NCI-H146 treated with DMSO at 0.1 percent for 48 hours (cell line): ENCODE results near the gene ZC3H12A.
A peak's percentile ranks its signal among the peaks of the same experiment; 100 is the strongest.

ENCODE experiments used
- DNase-seq: peaks from one replicate; lab custom pipeline; 2025; ENCODE audit not compliant: unreplicated experiment; lab: John Stamatoyannopoulos, UW

Gene ZC3H12A

GRCh38 chr1:37474046-37474696, at the start of gene ZC3H12A:
TSS of gene ZC3H12A (plus strand) at chr1:37474580. CDS start at chr1:37475497, 917 bp downstream.
- DNase-seq, result peak; percentile 54

GRCh38 chr1:37425221-37425620, 49.2 kb upstream of the ZC3H12A start:
- no peak for DNase-seq

DNA sequence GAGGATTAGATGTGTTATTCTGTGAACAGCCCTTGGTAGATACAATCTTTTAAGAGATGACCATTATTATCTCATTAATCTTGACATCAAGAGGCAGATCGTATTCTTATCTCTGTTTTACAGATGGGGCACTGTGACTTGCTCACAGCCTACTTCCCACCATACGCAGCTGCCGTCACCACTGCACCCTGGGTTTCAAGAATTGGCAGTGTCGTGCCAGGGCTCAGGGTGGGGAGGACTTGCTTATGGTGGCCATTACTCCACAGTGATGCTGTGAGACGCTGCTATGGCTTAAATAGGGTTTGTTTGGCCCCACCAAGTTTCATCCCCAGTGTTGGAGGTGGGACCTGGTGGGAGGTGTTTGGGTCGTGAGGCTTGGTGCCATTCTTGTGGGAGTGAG, 45.4 kb upstream of the ZC3H12A start:
- DNase-seq, result no peak

DNA sequence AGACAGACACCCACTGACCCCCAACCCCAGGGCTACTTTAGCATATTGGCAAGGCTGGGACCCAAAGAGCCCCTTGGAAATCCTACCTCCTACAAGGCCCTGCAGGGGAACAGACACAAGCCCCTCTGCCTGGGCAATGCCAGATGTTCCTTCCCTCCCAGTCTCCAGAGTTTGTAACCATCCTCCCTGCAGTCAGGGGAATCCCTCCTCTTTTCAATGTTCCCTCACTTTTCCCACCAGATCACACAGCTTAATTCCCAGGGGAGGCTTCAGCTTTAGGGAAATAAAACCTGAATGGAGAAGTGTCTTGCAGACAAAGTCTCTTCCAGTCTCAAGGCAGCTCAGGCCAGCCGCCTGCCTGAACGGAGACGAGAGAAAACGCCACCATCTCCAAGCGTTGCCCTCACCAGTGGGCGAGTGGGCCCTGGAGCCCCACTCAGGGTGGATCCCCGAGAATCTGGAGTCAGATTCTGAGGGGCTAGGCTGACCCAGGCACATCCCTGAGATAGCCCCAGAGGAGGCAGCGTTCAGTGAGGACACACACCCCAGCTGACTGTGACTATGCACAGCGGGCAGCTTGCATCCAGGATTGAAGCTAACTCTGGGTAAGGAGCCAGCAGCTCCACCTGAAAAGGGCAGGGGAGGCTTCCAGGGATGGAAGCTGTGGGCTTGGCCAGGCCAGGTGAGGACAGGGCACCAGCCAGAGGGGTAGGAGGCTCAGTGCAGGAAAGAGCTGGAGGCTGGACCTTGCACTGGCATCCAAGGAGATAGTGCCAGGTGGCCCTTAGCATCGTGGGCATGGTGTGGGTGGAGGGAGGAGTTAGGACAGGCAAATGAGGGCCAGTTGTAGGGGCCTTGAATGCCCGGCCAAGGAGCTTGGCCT, 44.0 kb upstream of the ZC3H12A start:
- no peak for DNase-seq

- no peak for DNase-seq
Observed at GRCh38 chr1:37432716-37433115, 41.7 kb upstream of the ZC3H12A start.

- DNase-seq, result no peak
Observed at GRCh38 chr1:37433171-37433570, 41.2 kb upstream of the ZC3H12A start.

DNA sequence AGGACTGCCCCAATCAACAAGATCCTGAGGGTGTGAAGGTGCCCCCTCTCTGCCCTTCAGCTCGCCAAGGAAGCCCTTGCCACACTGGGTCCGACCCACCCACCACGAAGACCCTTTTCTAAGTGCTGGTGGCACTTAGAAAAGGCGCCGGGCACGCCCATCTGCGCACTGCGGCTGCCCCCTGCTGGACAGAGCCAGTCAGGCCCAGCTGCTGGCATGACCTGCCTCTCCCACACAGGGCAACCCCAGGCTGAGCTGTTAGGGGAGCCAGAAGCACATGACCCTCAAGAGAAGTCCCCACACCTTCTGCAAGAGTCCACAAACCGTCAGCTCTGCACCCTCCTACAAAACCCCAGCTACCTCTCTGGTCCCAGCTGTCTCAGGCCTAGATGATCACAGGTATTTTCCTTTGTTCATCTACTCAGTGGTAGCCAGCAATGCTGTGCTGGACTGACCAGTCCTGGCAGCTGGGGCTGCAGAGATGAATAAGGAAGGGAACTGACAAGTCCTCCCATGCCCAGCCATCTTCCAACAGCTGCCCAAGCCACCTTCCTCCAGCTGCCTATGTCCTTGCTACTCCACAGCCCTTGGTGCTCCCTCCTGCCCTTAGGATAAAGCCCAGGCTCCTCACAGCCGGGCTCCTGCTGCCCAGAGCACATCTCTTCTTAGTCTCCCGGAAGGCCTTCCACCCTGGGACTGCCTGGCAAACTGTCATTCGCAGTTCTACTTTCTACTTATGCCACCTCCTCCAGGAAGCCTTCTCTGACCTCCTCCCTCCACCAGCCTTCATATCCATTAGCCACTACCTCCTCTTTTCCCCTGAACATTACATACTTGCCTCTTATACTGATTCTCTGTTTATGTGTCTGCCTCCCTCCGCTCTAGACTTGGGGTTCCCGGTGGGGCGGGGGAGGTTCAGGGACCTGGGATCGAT, 39.8 kb upstream of the ZC3H12A start:
- DNase-seq, result no peak

GRCh38 chr1:37437087-37437486, 37.3 kb upstream of the ZC3H12A start:
- DNase-seq, result peak; percentile 26

DNA sequence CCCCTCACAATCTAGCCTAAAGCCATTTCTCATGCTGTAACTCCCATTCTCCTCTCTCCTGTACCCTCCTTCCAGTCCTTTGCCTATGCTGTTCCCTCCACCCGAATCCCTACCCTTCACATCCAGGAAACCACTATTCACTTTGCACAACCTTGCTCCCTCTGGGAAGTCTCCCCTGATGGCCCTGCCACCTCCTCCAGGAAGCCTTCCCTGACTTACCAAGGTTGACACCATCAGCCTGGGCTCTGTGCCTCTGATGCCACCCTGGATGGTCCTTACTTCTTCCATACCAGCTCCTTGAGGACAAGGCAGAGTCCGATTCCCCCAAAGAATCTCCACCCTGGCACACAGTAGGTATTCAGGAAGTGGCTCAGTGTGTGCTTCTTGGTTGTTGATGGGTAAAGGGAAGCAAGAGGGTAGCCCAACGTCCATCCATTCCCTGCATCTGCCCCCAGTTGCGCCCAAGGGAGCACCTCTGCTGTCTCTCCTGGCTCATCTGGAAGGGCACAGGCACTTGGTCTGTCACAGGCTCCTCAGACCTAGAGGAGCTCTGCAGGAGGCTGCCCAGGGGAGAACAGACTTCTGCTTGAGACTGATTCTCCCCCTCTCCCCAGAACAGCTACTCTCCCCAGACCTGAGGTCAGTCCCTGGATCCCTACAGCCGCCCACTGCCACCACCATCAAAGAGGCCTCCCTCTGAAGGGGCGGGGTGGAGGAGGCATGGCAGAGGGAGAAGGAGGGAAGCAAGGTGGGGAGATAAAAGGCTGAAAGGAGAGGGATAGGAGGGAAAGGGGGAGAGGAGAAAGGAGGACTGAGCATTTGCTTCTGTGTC, 36.1 kb upstream of the ZC3H12A start:
- DNase-seq, result no peak

DNA sequence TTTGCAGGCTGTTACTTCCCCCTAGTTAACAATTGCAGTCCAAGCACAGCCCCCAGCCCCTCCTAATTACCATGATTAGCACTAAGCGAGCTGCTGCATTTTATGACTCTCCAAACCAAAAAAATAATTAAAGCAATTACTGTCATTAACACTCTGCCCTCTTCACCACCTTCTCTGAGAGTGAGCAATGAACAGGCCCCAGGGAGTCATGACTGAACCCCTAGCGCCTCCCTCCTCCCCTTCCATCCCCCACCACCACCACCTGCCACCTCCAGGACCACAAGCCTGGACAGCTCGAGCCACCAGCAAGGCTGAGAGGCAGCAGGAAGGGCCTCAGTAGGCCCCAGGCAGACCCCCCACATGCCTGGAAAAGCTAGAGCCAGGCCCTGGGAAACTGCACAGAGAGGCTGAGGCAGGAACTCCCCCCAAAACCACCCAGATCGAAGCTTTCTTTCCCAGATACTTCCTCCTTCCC, 35.5 kb upstream of the ZC3H12A start:
- DNase-seq, result peak; percentile 58

DNA sequence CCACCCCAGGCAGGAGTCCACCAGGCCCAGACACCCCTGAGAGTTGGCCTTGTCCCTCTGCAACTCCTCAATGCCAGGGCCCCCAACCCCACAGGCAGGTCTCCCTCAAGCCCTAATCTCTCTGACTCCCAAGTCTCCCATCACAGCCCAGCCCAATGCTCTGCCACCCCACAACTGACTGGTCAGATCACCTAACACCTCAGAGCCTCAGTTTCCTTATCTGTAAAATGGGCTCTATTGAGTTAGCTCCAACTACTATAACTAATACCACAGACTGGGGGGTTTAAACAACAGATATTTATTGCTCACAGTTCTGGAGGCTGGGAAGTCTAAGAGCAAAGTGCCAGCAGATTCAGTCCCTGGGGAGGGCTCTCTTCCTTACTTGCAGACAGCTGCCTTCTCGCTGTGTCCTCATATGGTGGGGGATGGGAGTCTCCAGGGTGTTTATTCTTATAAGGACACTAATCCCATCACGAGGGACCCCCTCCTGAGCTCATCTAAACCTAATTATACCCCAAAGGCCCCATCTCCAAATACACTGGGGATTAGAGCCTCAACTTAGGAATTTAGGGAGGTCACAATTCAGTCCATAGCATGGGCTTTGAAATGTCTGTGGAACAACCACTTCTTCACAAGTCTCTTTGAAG, 34.9 kb upstream of the ZC3H12A start:
- DNase-seq, result no peak

- DNase-seq, result no peak
Observed at GRCh38 chr1:37441490-37441889, 32.9 kb upstream of the ZC3H12A start.

DNA sequence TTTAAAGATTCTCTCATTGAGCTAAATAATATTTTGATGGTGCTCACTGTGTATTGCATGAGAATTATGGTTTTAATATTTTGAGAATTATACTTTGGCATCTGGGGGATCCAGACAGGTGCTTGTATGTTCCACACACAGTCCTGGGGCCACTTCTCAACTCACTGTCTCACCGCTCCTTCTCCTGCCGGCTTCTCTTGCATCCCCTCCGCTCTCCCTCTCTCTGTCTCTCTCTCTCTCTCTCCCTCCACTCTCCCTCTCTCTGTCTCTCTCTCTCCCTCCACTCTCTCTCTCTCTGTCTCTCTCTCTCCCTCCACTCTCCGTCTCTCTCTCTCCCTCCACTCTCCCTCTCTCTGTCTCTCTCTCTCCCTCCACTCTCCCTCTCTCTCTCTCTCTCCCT, 32.2 kb upstream of the ZC3H12A start:
- DNase-seq, result no peak

DNA sequence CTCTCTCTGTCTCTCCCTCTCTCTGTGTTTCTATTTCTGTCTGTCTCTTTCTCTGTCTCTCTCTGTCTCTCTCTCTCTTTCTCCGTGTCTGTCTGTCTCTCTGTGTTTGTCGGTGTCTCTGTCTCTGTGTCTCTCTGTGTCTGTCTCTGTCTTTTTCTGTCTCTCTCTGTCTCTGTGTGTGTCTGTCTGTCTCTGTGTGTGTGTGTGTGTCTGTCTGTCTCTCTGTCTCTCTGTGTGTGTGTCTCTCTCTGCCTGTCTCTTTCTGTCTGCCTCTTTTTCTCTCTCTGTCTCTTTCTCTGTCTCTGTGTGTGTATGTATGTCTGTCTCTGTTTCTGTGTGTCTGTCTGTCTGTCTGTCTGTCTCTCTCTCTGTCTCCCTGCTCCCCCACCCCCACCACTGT, 31.7 kb upstream of the ZC3H12A start:
- no peak for DNase-seq

DNA sequence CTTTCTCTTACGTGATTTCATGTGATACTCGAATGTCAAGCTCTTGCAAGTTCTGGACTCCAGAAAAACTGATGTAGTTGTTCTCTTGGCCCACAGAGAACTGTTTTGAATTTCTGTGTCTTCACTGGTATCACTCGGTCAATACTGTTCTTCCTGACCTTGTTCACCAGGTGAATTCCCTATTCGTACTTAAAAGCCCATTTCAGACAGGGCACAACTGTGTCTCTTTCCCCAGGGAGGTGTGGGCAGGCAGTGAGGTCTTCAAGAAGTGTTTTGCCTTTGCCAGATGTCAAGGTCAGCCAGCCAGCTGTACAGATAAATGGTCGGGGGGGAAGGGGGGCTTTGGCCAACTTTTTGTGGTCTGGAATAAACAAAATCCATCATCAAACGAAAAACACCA, 27.5 kb upstream of the ZC3H12A start:
- DNase-seq, result no peak

GRCh38 chr1:37448185-37448584, 26.2 kb upstream of the ZC3H12A start:
- no peak for DNase-seq

DNA sequence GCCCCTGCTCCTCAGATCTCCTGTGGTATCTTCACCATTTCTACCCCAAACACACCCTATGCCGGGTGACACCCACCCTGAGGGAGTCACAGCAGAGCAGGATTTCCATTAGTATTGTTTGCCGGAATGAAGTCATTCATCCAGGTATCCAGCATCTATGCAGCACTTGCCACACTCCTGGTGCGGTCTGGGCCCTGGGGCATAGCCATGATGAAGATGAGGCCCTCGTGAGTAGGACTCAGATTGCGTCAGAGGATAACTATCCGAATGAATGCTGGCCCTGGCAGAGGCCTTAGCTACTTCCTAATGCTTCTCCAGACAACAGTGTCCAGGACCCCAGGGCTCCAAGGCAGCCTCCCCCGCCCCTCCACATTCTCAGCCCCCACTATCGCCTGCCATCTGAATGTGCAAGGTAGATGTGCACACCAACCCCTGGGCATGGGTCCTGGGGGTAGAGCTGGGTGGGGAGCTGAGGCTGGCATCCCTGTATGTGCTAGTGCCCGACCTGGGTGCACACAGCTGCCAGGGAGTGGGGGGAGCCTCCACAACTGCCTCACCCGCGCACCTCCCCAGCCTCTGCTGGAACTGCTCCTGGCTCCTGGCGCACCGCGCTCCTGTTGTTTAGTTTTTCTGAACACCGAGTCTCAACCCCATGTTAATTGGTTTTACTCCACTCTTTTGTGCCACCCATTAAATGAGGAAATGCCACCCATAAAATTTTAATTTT, 25.5 kb upstream of the ZC3H12A start:
- no peak for DNase-seq

- no peak for DNase-seq
Observed at GRCh38 chr1:37449936-37450335, 24.4 kb upstream of the ZC3H12A start.

GRCh38 chr1:37452416-37452815, 22.0 kb upstream of the ZC3H12A start:
- no peak for DNase-seq
